ENCODE measurements around the gene DCLRE1A. TPM values are rescaled to one million over a fixed set of nuclear protein-coding genes. Genes with fewer than 3 reads are reported as not detected.

The DCLRE1A gene
- total RNA-seq, 1 donor from 2014 or later: 0.21 TPM

- no peak overlapping the region for H3K4me3 ChIP-seq
- no peak for DNase-seq (ENCODE audit: low spot score in 2 of 2)
- H3K36me3 ChIP-seq: peaks cover 14 to 16% of the 10 kb centered on the region in 2 donors
- H3K27ac ChIP-seq: no peak overlapping the region
- no peak for TF ChIP-seq CTCF (IDR thresholded peaks at IDR 0.05)
- H3K27me3 ChIP-seq: no peaks in the 10 kb centered on the region
- intact Hi-C loops (cut with DNase I): no loop called here
- no peaks in the 10 kb centered on the region for H3K4me1 ChIP-seq
- H3K9me3 ChIP-seq: no peaks in the 10 kb centered on the region
These were observed 25.8 kb upstream of the DCLRE1A start for GRCh38 chr10:113879691-113880090.

- Histone ChIP-seq H3K36me3 (peaks cover 10% of the 10 kb centered on the region in 2 donors), H3K27ac (no peak overlapping the region), H3K9me3 (peaks cover 0 to 17% of the 10 kb centered on the region in 2 donors), H3K4me1 (no peaks in the 10 kb centered on the region), H3K4me3 (no peak overlapping the region), H3K27me3 (no peaks in the 10 kb centered on the region)
- DNase-seq (ENCODE audit: low spot score in 2 of 2): no peak
- no peak for TF ChIP-seq CTCF (IDR thresholded peaks at IDR 0.05)
- intact Hi-C loops (cut with DNase I): no loop called here
These were observed 22.6 kb upstream of the DCLRE1A start for GRCh38 chr10:113876461-113876860.

- Histone ChIP-seq H3K27ac (no peak overlapping the region), H3K4me3 (no peak overlapping the region), H3K36me3 (peaks cover 5 to 10% of the 10 kb centered on the region in 2 donors), H3K27me3 (no peaks in the 10 kb centered on the region), H3K4me1 (no peaks in the 10 kb centered on the region), H3K9me3 (peaks cover 0 to 17% of the 10 kb centered on the region in 2 donors)
- no peak for DNase-seq (ENCODE audit: low spot score in 2 of 2)
- intact Hi-C loops (cut with DNase I): no loop called here
- TF ChIP-seq CTCF (IDR thresholded peaks at IDR 0.05): no peak
These were observed 21.3 kb upstream of the DCLRE1A start for GRCh38 chr10:113875212-113875611.

GRCh38 chr10:113872139-113873030, 18.5 kb upstream of the DCLRE1A start:
- no peak for TF ChIP-seq CTCF (IDR thresholded peaks at IDR 0.05)
- Histone ChIP-seq H3K4me3 (no peak overlapping the region), H3K4me1 (no peaks in the 10 kb centered on the region), H3K36me3 (peaks cover 1 to 5% of the 10 kb centered on the region in 2 donors), H3K27me3 (no peaks in the 10 kb centered on the region), H3K27ac (no peak overlapping the region), H3K9me3 (peaks cover 0 to 17% of the 10 kb centered on the region in 2 donors)
- DNase-seq (ENCODE audit: low spot score in 2 of 2): no peak
- intact Hi-C loops (cut with DNase I): no loop called here

- H3K9me3 ChIP-seq: peaks cover 0 to 17% of the 10 kb centered on the region in 2 donors
- H3K4me3 ChIP-seq: no peak overlapping the region
- peaks cover 0 to 5% of the 10 kb centered on the region in 2 donors for H3K36me3 ChIP-seq
- no peak for TF ChIP-seq CTCF (IDR thresholded peaks at IDR 0.05)
- H3K4me1 ChIP-seq: no peaks in the 10 kb centered on the region
- no peaks in the 10 kb centered on the region for H3K27me3 ChIP-seq
- H3K27ac ChIP-seq: no peak overlapping the region
- intact Hi-C loops (cut with DNase I): no loop called here
- DNase-seq (ENCODE audit: low spot score in 2 of 2): no peak
These were observed 15.9 kb upstream of the DCLRE1A start for GRCh38 chr10:113869789-113870188.
